Gastroesophageal sphincter (tissue), 3 donors: ENCODE data around the gene MINDY4.

ENCODE experiments used
- CTCF ChIP-seq, 4 experiments: fragments of 200-600 bp in 2 of 4; fragments of 450-650 bp in 2 of 4; sonication (generic) in 1 of 4; IDR thresholded peaks; one replicate each; pipeline ENCODE4 v1.5.1; 2017 to 2019; ENCODE audit warnings: antibody characterized with exemption in 4 of 4, mild to moderate bottlenecking in 2 of 4, moderate library complexity in 2 of 4
- POLR2A ChIP-seq, 2 donors: fragments of 450-650 bp; IDR thresholded peaks; one replicate each; pipeline ENCODE4 v1.6.1; 2017; ENCODE audit warnings: antibody characterized with exemption in 2 of 2, mild to moderate bottlenecking in 2 of 2, moderate library complexity in 1 of 2

- TF ChIP-seq POLR2A (IDR thresholded peaks at IDR 0.05) (no peak), CTCF (IDR thresholded peaks at IDR 0.05) (no peak)
These were observed 88.8 kb downstream of the MINDY4 start for GRCh38 chr7:30859940-30860496.
